ENCODE results near the gene SCCPDH. TPM values are rescaled to one million over a fixed set of nuclear protein-coding genes. Genes with fewer than 3 reads are reported as not detected.
"Not testable (repeated sequence)": the region's sequence is repeated elsewhere in the genome, so short reads cannot be mapped to it uniquely, and the experiment has no call there.

The SCCPDH gene
- total and polyA plus RNA-seq, 2 experiments from 2014 or later: 44.2 to 44.8 TPM

DNA sequence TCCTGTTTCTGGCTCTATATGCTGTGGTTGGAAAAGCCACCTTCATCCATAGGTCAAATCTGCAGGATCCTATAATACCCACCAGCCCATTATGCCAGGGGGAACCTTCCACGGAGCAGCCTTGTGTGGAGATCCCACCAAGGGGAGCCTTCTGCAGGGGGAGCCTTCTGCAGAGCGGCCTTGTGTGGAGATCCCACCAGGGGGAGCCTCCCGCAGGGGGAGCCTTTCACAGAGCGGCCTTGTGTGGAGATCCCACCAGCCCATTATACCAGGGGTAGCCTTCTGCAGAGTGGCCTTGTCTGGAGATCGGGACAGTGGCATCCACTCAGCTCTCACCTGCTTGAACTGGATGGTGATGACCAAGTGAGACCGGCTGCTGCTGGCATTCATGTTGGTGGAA, 85.3 kb downstream of the SCCPDH start:
- DNase-seq (ENCODE audit: low spot score): no peak
- H3K27me3 ChIP-seq: no peaks in the 10 kb centered on the region
- H3K9me3 ChIP-seq (ENCODE audit: low read depth): no peaks in the 10 kb centered on the region
- H3K27ac ChIP-seq: no peak overlapping the region
- H3K4me1 ChIP-seq (ENCODE audit: insufficient read depth): no peaks in the 10 kb centered on the region
- H2AFZ ChIP-seq: no peak overlapping the region
- no peaks in the 10 kb centered on the region for H3K79me2 ChIP-seq
- WGBS (ENCODE audit: low lambda C conversion rate, missing lambda C conversion rate): 94% methylated on average over 6 of the region's 6 CpGs
- no peak overlapping the region for H3K4me2 ChIP-seq
- no peak overlapping the region for H3K4me3 ChIP-seq
- no peaks in the 10 kb centered on the region for H3K36me3 ChIP-seq (replicated peaks; ENCODE audit: insufficient read depth, low read depth)
- TF ChIP-seq CTCF (IDR thresholded peaks at IDR 0.05; ENCODE audit: poor library complexity) (no peak), EZH2phosphoT487 (IDR thresholded peaks at IDR 0.05; ENCODE audit: low read depth, severe bottlenecking, unreplicated experiment) (no peak), EZH2 (IDR thresholded peaks at IDR 0.05; ENCODE audit: borderline replicate concordance) (no peak)
- H4K20me1 ChIP-seq (ENCODE audit: insufficient read depth, poor library complexity, severe bottlenecking): no peaks in the 10 kb centered on the region
- H3K9me2 ChIP-seq (replicated peaks; ENCODE audit: insufficient read depth): no peaks in the 10 kb centered on the region

GRCh38 chr1:246811985-246812384, 87.8 kb downstream of the SCCPDH start:
- Histone ChIP-seq H3K4me3 (no peak overlapping the region), H4K20me1 (ENCODE audit: insufficient read depth, poor library complexity, severe bottlenecking) (no peaks in the 10 kb centered on the region), H3K4me2 (no peak overlapping the region), H3K79me2 (no peaks in the 10 kb centered on the region), H3K27ac (no peak overlapping the region), H3K27me3 (no peaks in the 10 kb centered on the region), H2AFZ (no peak overlapping the region), H3K9me3 (ENCODE audit: low read depth) (no peaks in the 10 kb centered on the region), H3K36me3 (replicated peaks; ENCODE audit: insufficient read depth, low read depth) (no peaks in the 10 kb centered on the region), H3K4me1 (ENCODE audit: insufficient read depth) (no peaks in the 10 kb centered on the region), H3K9me2 (replicated peaks; ENCODE audit: insufficient read depth) (no peaks in the 10 kb centered on the region)
- no peak for DNase-seq (ENCODE audit: low spot score)
- no peak for TF ChIP-seq CTCF (IDR thresholded peaks at IDR 0.05; ENCODE audit: poor library complexity)
- WGBS (ENCODE audit: low lambda C conversion rate, missing lambda C conversion rate): 89% methylated on average over 3 of the region's 3 CpGs

DNA sequence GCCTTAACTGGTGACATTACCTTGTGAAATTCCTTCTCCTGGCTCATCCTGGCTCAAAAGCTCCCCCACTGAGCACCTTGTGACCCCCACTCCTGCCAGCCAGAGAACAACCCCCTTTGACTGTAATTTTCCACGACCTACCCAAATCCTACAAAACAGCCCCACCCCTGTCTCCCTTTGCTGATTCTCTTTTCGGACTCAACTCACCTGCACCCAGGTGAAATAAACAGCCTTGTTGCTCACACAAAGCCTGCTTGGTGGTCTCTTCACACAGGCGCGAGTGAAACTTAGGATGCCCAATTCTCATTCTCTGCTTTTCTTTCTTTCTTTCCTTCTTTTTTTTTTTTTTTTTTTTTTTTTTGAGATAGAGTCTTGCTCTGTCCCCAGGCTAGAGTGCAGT, 89.1 kb downstream of the SCCPDH start:
- H4K20me1 ChIP-seq (ENCODE audit: insufficient read depth, poor library complexity, severe bottlenecking); H3K9me3 ChIP-seq (ENCODE audit: low read depth); H3K27ac ChIP-seq; H3K27me3 ChIP-seq; H3K36me3 ChIP-seq (replicated peaks; ENCODE audit: insufficient read depth, low read depth); H3K4me1 ChIP-seq (ENCODE audit: insufficient read depth); H3K4me3 ChIP-seq; H3K9me2 ChIP-seq (replicated peaks; ENCODE audit: insufficient read depth); H2AFZ ChIP-seq; H3K79me2 ChIP-seq; DNase-seq (ENCODE audit: low spot score); H3K4me2 ChIP-seq: not testable (repeated sequence)
- 90% methylated on average over 4 of the region's 4 CpGs for WGBS (ENCODE audit: low lambda C conversion rate, missing lambda C conversion rate)

DNA sequence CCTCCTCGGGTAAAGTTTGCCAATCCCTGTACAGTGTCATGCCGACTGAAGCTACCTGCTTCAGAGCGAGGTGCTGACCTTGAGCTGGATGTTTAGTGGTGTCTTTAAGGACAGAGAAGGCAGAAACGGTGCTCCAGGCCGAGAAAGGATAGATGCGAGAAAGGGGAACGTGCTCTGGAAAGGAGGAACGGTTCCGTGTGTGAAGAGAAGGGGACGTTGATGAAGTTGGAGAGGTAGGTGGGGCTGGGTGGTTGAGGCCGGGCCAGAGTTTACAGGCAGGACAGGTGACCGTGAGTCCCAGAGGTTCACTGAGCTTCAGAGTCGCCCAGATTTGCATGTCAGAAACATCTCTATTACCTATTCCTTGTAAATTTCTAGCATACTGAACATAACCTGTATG, 90.7 kb downstream of the SCCPDH start:
- Histone ChIP-seq H3K9me2 (replicated peaks; ENCODE audit: insufficient read depth) (no peaks in the 10 kb centered on the region), H3K27ac (no peak overlapping the region), H3K27me3 (no peaks in the 10 kb centered on the region), H2AFZ (no peak overlapping the region), H3K36me3 (replicated peaks; ENCODE audit: insufficient read depth, low read depth) (no peaks in the 10 kb centered on the region), H4K20me1 (ENCODE audit: insufficient read depth, poor library complexity, severe bottlenecking) (no peaks in the 10 kb centered on the region), H3K4me1 (ENCODE audit: insufficient read depth) (no peaks in the 10 kb centered on the region), H3K9me3 (ENCODE audit: low read depth) (no peaks in the 10 kb centered on the region), H3K4me2 (no peak overlapping the region), H3K79me2 (no peaks in the 10 kb centered on the region), H3K4me3 (no peak overlapping the region)
- DNase-seq (ENCODE audit: low spot score): no peak
- WGBS (ENCODE audit: low lambda C conversion rate, missing lambda C conversion rate): 90% methylated on average over 13 of the region's 13 CpGs
- TF ChIP-seq EZH2phosphoT487 (IDR thresholded peaks at IDR 0.05; ENCODE audit: low read depth, severe bottlenecking, unreplicated experiment): no peak
- no peak for TF ChIP-seq EZH2 (IDR thresholded peaks at IDR 0.05; ENCODE audit: borderline replicate concordance)
- no peak for TF ChIP-seq CTCF (IDR thresholded peaks at IDR 0.05; ENCODE audit: poor library complexity)

Data from hepatocyte (in vitro differentiated cells).